ENCODE data around the gene CMTM5. TPM values are rescaled to one million over a fixed set of nuclear protein-coding genes. Genes with fewer than 3 reads are reported as not detected.

CMTM5 gene
- total RNA-seq, 1 donor from 2014 or later = 0.26 TPM

GRCh38 chr14:23344481-23344880 lies 32.4 kb upstream of the CMTM5 start:
- Mint-ChIP-seq H3K36me3 (ENCODE audit: low read depth, unreplicated experiment) (peaks cover 4% of the 10 kb centered on the region), H3K27me3 (ENCODE audit: unreplicated experiment) (peaks cover 5% of the 10 kb centered on the region), H3K27ac (ENCODE audit: unreplicated experiment) (no peak overlapping the region), H3K4me3 (ENCODE audit: unreplicated experiment) (no peak overlapping the region), H3K9me3 (ENCODE audit: unreplicated experiment) (no peaks in the 10 kb centered on the region), H3K4me1 (ENCODE audit: unreplicated experiment) (no peaks in the 10 kb centered on the region)
- DNase-seq (ENCODE audit: low spot score) = no peak
- TF ChIP-seq, protein P1, sequence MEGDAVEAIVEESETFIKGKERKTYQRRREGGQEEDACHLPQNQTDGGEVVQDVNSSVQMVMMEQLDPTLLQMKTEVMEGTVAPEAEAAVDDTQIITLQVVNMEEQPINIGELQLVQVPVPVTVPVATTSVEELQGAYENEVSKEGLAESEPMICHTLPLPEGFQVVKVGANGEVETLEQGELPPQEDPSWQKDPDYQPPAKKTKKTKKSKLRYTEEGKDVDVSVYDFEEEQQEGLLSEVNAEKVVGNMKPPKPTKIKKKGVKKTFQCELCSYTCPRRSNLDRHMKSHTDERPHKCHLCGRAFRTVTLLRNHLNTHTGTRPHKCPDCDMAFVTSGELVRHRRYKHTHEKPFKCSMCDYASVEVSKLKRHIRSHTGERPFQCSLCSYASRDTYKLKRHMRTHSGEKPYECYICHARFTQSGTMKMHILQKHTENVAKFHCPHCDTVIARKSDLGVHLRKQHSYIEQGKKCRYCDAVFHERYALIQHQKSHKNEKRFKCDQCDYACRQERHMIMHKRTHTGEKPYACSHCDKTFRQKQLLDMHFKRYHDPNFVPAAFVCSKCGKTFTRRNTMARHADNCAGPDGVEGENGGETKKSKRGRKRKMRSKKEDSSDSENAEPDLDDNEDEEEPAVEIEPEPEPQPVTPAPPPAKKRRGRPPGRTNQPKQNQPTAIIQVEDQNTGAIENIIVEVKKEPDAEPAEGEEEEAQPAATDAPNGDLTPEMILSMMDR (IDR thresholded peaks at IDR 0.05; ENCODE audit: unreplicated experiment) = no peak

- TF ChIP-seq, protein P1 (IDR thresholded peaks at IDR 0.05; ENCODE audit: unreplicated experiment) = no peak
- DNase-seq (ENCODE audit: low spot score) = no peak
- Mint-ChIP-seq H3K36me3 (ENCODE audit: low read depth, unreplicated experiment) (peaks cover 17% of the 10 kb centered on the region), H3K4me1 (ENCODE audit: unreplicated experiment) (peaks cover 5% of the 10 kb centered on the region), H3K4me3 (ENCODE audit: unreplicated experiment) (no peak overlapping the region), H3K27me3 (ENCODE audit: unreplicated experiment) (peaks cover 12% of the 10 kb centered on the region), H3K27ac (ENCODE audit: unreplicated experiment) (no peak overlapping the region), H3K9me3 (ENCODE audit: unreplicated experiment) (no peaks in the 10 kb centered on the region)
These were observed 30.7 kb upstream of the CMTM5 start for GRCh38 chr14:23345987-23346692.

GRCh38 chr14:23346693-23347405 lies 30.0 kb upstream of the CMTM5 start:
- TF ChIP-seq, protein P1 (IDR thresholded peaks at IDR 0.05; ENCODE audit: unreplicated experiment) = no peak
- H3K4me3 Mint-ChIP-seq (ENCODE audit: unreplicated experiment) = no peak overlapping the region
- H3K36me3 Mint-ChIP-seq (ENCODE audit: low read depth, unreplicated experiment) = peaks cover 21% of the 10 kb centered on the region
- H3K27ac Mint-ChIP-seq (ENCODE audit: unreplicated experiment) = no peak overlapping the region
- H3K4me1 Mint-ChIP-seq (ENCODE audit: unreplicated experiment) = peaks cover 7% of the 10 kb centered on the region
- no peaks in the 10 kb centered on the region for H3K9me3 Mint-ChIP-seq (ENCODE audit: unreplicated experiment)
- DNase-seq (ENCODE audit: low spot score) = no peak
- H3K27me3 Mint-ChIP-seq (ENCODE audit: unreplicated experiment) = peaks cover 15% of the 10 kb centered on the region

- Mint-ChIP-seq H3K36me3 (ENCODE audit: low read depth, unreplicated experiment) (peaks cover 21% of the 10 kb centered on the region), H3K9me3 (ENCODE audit: unreplicated experiment) (no peaks in the 10 kb centered on the region), H3K27ac (ENCODE audit: unreplicated experiment) (no peak overlapping the region), H3K4me1 (ENCODE audit: unreplicated experiment) (peaks cover 7% of the 10 kb centered on the region), H3K4me3 (ENCODE audit: unreplicated experiment) (no peak overlapping the region), H3K27me3 (ENCODE audit: unreplicated experiment) (peaks cover 15% of the 10 kb centered on the region)
- no peak for DNase-seq (ENCODE audit: low spot score)
- TF ChIP-seq, protein P1 (IDR thresholded peaks at IDR 0.05; ENCODE audit: unreplicated experiment) = no peak
These were observed 29.2 kb upstream of the CMTM5 start for GRCh38 chr14:23347406-23348296.
